ENCODE data around the gene ICA1. TPM values are rescaled to one million over a fixed set of nuclear protein-coding genes. Genes with fewer than 3 reads are reported as not detected.

The ICA1 gene
- total and polyA plus RNA-seq, 8 donors, result 19.1 to 458 (median 77.4) TPM

DNA sequence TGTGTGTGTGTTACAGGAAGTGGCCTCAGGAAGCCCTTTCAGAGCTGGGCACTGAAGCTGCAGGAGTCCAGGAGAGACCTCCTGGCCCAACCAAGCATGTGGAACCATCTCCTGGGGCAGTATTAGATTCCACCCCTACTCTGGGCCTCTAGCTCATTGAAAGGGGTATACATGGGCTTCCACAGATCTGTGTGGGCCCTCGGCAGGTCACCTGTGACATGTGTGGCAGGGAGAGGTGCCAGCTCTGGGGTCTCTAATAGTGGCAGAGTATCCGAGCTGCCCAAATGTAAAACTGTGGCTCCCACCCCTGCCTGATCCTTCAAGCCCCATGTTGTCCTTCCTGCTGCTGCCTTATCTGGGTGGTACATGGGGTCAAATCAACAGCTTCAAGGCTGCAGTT, 149.3 kb downstream of the ICA1 start:
- intact Hi-C loops (cut with DNase I; ENCODE audit: low total_unique reads), result no loop called here
- Histone ChIP-seq H3K36me3 (peaks cover 0 to 12% (median 5%) of the 10 kb centered on the region in 4 donors), H3K27ac (no peak overlapping the region), H3K4me1 (no peaks in the 10 kb centered on the region), H3K9me3 (no peaks in the 10 kb centered on the region), H3K4me3 (no peak overlapping the region), H3K27me3 (no peaks in the 10 kb centered on the region)
- DNase-seq, result no peak
- no peak for TF ChIP-seq EP300 (IDR thresholded peaks at IDR 0.05)
- WGBS, 5 donors, result 91 to 100% (median 100%) methylated on average over 2 of the region's 2 CpGs

DNA sequence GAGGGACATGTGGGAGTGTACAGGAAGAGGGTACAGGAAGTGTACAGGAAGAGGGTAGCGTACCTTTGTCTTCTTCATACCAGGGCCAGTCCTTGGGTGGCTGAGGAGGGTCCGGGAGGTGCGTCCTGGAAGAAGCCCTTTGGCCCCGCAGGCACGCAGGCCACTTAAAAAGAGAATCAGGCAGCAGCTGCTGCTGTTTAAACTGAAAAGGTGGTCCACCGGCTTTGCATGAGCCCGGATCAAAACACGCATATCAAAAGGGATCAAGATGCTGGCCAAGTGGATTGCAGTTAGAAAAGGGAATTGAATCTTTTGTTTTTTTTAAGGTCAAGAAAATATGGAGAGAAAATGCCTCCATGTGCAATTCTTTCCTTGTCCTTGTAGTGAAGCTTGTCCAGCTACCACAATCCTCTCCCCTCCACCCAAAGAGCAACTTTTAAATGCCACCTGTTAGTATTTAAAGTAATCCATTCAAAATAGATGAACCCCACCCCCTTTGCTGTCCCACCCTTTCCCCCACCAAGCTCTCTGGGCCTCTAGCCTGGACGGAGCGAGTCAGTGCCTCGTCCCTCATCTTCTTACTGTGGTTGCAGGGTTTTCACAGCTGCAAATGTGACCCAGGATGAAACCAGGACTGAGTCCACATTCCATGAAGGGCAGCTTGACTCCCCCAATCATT, 150.5 kb downstream of the ICA1 start:
- 68 to 78% (median 75%) methylated on average over 11 of the region's 11 CpGs for WGBS, 5 donors
- intact Hi-C loops (cut with DNase I; ENCODE audit: low total_unique reads), result no loop called here
- TF ChIP-seq POLR2AphosphoS5 (IDR thresholded peaks at IDR 0.05), result no peak
- no peak for TF ChIP-seq POLR2A (IDR thresholded peaks at IDR 0.05)
- TF ChIP-seq, protein P1, sequence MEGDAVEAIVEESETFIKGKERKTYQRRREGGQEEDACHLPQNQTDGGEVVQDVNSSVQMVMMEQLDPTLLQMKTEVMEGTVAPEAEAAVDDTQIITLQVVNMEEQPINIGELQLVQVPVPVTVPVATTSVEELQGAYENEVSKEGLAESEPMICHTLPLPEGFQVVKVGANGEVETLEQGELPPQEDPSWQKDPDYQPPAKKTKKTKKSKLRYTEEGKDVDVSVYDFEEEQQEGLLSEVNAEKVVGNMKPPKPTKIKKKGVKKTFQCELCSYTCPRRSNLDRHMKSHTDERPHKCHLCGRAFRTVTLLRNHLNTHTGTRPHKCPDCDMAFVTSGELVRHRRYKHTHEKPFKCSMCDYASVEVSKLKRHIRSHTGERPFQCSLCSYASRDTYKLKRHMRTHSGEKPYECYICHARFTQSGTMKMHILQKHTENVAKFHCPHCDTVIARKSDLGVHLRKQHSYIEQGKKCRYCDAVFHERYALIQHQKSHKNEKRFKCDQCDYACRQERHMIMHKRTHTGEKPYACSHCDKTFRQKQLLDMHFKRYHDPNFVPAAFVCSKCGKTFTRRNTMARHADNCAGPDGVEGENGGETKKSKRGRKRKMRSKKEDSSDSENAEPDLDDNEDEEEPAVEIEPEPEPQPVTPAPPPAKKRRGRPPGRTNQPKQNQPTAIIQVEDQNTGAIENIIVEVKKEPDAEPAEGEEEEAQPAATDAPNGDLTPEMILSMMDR (IDR thresholded peaks at IDR 0.05), result no peak
- TF ChIP-seq EP300 (IDR thresholded peaks at IDR 0.05), result no peak
- Histone ChIP-seq H3K4me1 (no peaks in the 10 kb centered on the region), H3K9me3 (no peaks in the 10 kb centered on the region), H3K27ac (no peak overlapping the region), H3K36me3 (peaks cover 0 to 7% (median 3%) of the 10 kb centered on the region in 4 donors), H3K4me3 (no peak overlapping the region), H3K27me3 (no peaks in the 10 kb centered on the region)
- no peak for DNase-seq

GRCh38 chr7:8109196-8110022, 152.6 kb downstream of the ICA1 start:
- no peak overlapping the region for H3K4me3 ChIP-seq
- H3K4me1 ChIP-seq, result no peaks in the 10 kb centered on the region
- peaks cover 0 to 7% (median 3%) of the 10 kb centered on the region in 4 donors for H3K36me3 ChIP-seq
- no peaks in the 10 kb centered on the region for H3K9me3 ChIP-seq
- H3K27me3 ChIP-seq, result no peaks in the 10 kb centered on the region
- 57 to 71% (median 62%) methylated on average over 4 of the region's 4 CpGs for WGBS, 5 donors
- intact Hi-C loops (cut with DNase I; ENCODE audit: low total_unique reads), result no loop called here
- no peak for DNase-seq
- H3K27ac ChIP-seq, result no peak overlapping the region
- TF ChIP-seq POLR2A (IDR thresholded peaks at IDR 0.05) (no peak), POLR2AphosphoS5 (IDR thresholded peaks at IDR 0.05) (no peak), EP300 (IDR thresholded peaks at IDR 0.05) (no peak)
- TF ChIP-seq, protein P1 (IDR thresholded peaks at IDR 0.05), result no peak

GRCh38 chr7:8105449-8106095, 156.4 kb downstream of the ICA1 start:
- Histone ChIP-seq H3K27me3 (no peaks in the 10 kb centered on the region), H3K4me3 (no peak overlapping the region), H3K4me1 (no peaks in the 10 kb centered on the region), H3K27ac (no peak overlapping the region), H3K36me3 (no peaks in the 10 kb centered on the region), H3K9me3 (peaks cover 0 to 5% (median 0%) of the 10 kb centered on the region in 4 donors)
- 42 to 76% (median 47%) methylated on average over 4 of the region's 4 CpGs for WGBS, 5 donors
- no peak for DNase-seq
- no peak for TF ChIP-seq EP300 (IDR thresholded peaks at IDR 0.05)
- no peak for TF ChIP-seq POLR2AphosphoS5 (IDR thresholded peaks at IDR 0.05)
- no peak for TF ChIP-seq POLR2A (IDR thresholded peaks at IDR 0.05)
- TF ChIP-seq, protein P1 (IDR thresholded peaks at IDR 0.05), result no peak
- intact Hi-C loops (cut with DNase I; ENCODE audit: low total_unique reads), result no loop called here

All from stomach (tissue), 9 donors.